Measurements from ENCODE around the gene USP35.

- TF ChIP-seq, protein P1, sequence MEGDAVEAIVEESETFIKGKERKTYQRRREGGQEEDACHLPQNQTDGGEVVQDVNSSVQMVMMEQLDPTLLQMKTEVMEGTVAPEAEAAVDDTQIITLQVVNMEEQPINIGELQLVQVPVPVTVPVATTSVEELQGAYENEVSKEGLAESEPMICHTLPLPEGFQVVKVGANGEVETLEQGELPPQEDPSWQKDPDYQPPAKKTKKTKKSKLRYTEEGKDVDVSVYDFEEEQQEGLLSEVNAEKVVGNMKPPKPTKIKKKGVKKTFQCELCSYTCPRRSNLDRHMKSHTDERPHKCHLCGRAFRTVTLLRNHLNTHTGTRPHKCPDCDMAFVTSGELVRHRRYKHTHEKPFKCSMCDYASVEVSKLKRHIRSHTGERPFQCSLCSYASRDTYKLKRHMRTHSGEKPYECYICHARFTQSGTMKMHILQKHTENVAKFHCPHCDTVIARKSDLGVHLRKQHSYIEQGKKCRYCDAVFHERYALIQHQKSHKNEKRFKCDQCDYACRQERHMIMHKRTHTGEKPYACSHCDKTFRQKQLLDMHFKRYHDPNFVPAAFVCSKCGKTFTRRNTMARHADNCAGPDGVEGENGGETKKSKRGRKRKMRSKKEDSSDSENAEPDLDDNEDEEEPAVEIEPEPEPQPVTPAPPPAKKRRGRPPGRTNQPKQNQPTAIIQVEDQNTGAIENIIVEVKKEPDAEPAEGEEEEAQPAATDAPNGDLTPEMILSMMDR (conservative IDR thresholded peaks at IDR 0.05 in 1 of 2, IDR thresholded peaks at IDR 0.05 in 1 of 2; ENCODE audit: low read depth in 1 of 2, low read length in 2 of 2) = no peak
- TF ChIP-seq EZH2 (IDR thresholded peaks at IDR 0.05; ENCODE audit: low read length, missing control alignments) = no peak
These were observed 68.2 kb downstream of the USP35 start for GRCh38 chr11:78256962-78257361.

All from fibroblast of lung (primary cell).